B cell (primary cell): Measurements from ENCODE around the gene UTP4. TPM values are rescaled to one million over a fixed set of nuclear protein-coding genes. Genes with fewer than 3 reads are reported as not detected.

ENCODE experiments used
- ATAC-seq: fragments of 200-7000 bp; cut with Tn5 transposase; one replicate; pipeline ENCODE4 v1.10.0; 2021; ENCODE audit warnings: low read depth, mild to moderate bottlenecking, moderate number of reproducible peaks, moderate library complexity
- CTCF ChIA-PET: fragments of 350-600 bp; sonication (Branson Sonifier 250); formaldehyde crosslinking; loops from one replicate; lab custom pipeline; 2021; ENCODE audit warnings: antibody characterized with exemption, inconsistent platforms; lab: Charles Lee
- POLR2A ChIA-PET: fragments of 350-600 bp; sonication (Branson Sonifier 250); formaldehyde crosslinking; loops from one replicate; lab custom pipeline; 2021; ENCODE audit warnings: antibody characterized with exemption; lab: Charles Lee
- DNase-seq: peaks from one replicate; pipeline ENCODE4 v3.0.0; 2013
- H2AFZ ChIP-seq: 2 replicates; pipeline ENCODE4 v1.6.1; 2012; ENCODE audit warnings: mild to moderate bottlenecking, low read depth, low read length; ENCODE audit not compliant: insufficient read depth, poor library complexity, severe bottlenecking
- H3K27ac ChIP-seq, 2 donors: 1 replicate in 1 of 2; 2 replicates in 1 of 2; pipeline ENCODE4 v1.5.1; 2012 to 2013; ENCODE audit warnings: low read length in 2 of 2, mild to moderate bottlenecking in 2 of 2, moderate library complexity in 1 of 2
- H3K27me3 ChIP-seq, 4 experiments: fragments of 200-600 bp in 1 of 4; sonication (generic) in 1 of 4; replicated peaks in 1 of 4; 1 replicate in 2 of 4; 2 replicates in 2 of 4; pipeline versions ENCODE4 v1.6.1 to v1.7.0; 2013 to 2016; ENCODE audit warnings: low read length in 3 of 4, mild to moderate bottlenecking in 2 of 4, mixed read lengths in 1 of 4, moderate library complexity in 1 of 4; ENCODE audit not compliant: insufficient read depth in 4 of 4, control insufficient read depth in 3 of 4; ENCODE audit errors: control extremely low read depth in 1 of 4
- H3K36me3 ChIP-seq, 2 experiments: replicated peaks in 1 of 2; 1 replicate in 1 of 2; 2 replicates in 1 of 2; pipeline versions ENCODE4 v1.6.1 to v1.7.1; 2013; ENCODE audit warnings: low read length in 1 of 2; ENCODE audit not compliant: insufficient read depth in 2 of 2, control insufficient read depth in 1 of 2; ENCODE audit errors: control extremely low read depth in 1 of 2, extremely low read depth in 1 of 2
- H3K4me1 ChIP-seq, 2 donors: fragments of 200-600 bp in 1 of 2; sonication (generic) in 1 of 2; 1 replicate in 1 of 2; 2 replicates in 1 of 2; pipeline versions ENCODE4 v1.5.1 to v1.6.1; 2013 to 2017; ENCODE audit warnings: low read length in 2 of 2; ENCODE audit not compliant: control insufficient read depth in 2 of 2, insufficient read depth in 2 of 2
- H3K4me2 ChIP-seq: replicated peaks from 2 replicates; pipeline ENCODE3; 2012; ENCODE audit warnings: mild to moderate bottlenecking, low read depth, low read length; ENCODE audit not compliant: poor library complexity, severe bottlenecking
- H3K4me3 ChIP-seq, 5 experiments: fragments of 200-600 bp in 1 of 5; sonication (generic) in 1 of 5; 1 replicate in 3 of 5; 2 replicates in 2 of 5; pipeline versions ENCODE4 v1.5.1 to v1.7.0; 2011 to 2016; ENCODE audit warnings: low read length in 4 of 5, mild to moderate bottlenecking in 4 of 5, low read depth in 2 of 5, control low read depth in 1 of 5, moderate library complexity in 1 of 5; ENCODE audit not compliant: insufficient read depth in 1 of 5; ENCODE audit errors: control extremely low read depth in 1 of 5, extremely low read depth in 1 of 5
- H3K79me2 ChIP-seq: fragments of 200-600 bp; sonication (generic); one replicate; pipeline ENCODE4 v1.6.0; 2016; ENCODE audit warnings: low read length; ENCODE audit not compliant: control insufficient read depth, insufficient read depth
- H3K9ac ChIP-seq: fragments of 200-600 bp; sonication (generic); 2 replicates; pipeline ENCODE4 v1.6.1; 2017; ENCODE audit warnings: mild to moderate bottlenecking, low read length, moderate library complexity
- H3K9me3 ChIP-seq, 3 donors: one replicate each; pipeline versions ENCODE4 v1.6.1 to v1.7.1; 2013; ENCODE audit warnings: low read length in 2 of 3; ENCODE audit not compliant: control insufficient read depth in 2 of 3, insufficient read depth in 1 of 3; ENCODE audit errors: control extremely low read depth in 1 of 3
- H4K20me1 ChIP-seq: 2 replicates; pipeline ENCODE4 v1.6.0; 2012; ENCODE audit warnings: mild to moderate bottlenecking, low read length; ENCODE audit not compliant: insufficient read depth, control insufficient read depth, poor library complexity, severe bottlenecking
- H3K27ac Mint-ChIP-seq: one replicate; pipeline ENCODE4 v1.8.0; 2021; ENCODE audit warnings: mixed read lengths
- H3K27me3 Mint-ChIP-seq: one replicate; pipeline ENCODE4 v1.8.0; 2021; ENCODE audit warnings: mixed read lengths
- H3K4me1 Mint-ChIP-seq: one replicate; pipeline ENCODE4 v1.8.0; 2021; ENCODE audit warnings: mixed read lengths
- H3K4me3 Mint-ChIP-seq: one replicate; pipeline ENCODE4 v1.8.0; 2021; ENCODE audit warnings: mixed read lengths
- H3K9me3 Mint-ChIP-seq: one replicate; pipeline ENCODE4 v1.8.0; 2022; ENCODE audit warnings: mixed read lengths; ENCODE audit not compliant: insufficient read depth
- CTCF ChIP-seq: fragments of 200-600 bp; IDR thresholded peaks from one replicate; pipeline ENCODE4 v1.8.0; 2022; ENCODE audit warnings: antibody characterized with exemption, mild to moderate bottlenecking
- EZH2 ChIP-seq: IDR thresholded peaks from 2 replicates; pipeline ENCODE4 v1.6.1; 2012; ENCODE audit warnings: borderline replicate concordance, low read depth, mild to moderate bottlenecking, moderate library complexity, low read length; ENCODE audit not compliant: insufficient read depth, poor library complexity, severe bottlenecking
- WGBS: methylation state at CpG from one replicate; pipeline ENCODE4 v1.1.5; 2013; ENCODE audit warnings: missing lambda C conversion rate; ENCODE audit not compliant: insufficient coverage; 5-methylcytosine and 5-hydroxymethylcytosine counted together
- intact Hi-C: fragments of 100-400 bp; cut with micrococcal nuclease; formaldehyde crosslinking; loops from one replicate; pipeline ENCODE4 v1.10.0; 2022
- polyA plus RNA-seq: library from polyadenylated mRNA; depleted of rRNA; stranded (reverse); fragments of >200 nt; gene quantifications from 2 replicates; pipeline ENCODE4 v1.2.3, GENCODE V29; 2012
- total RNA-seq, 2 donors: library from RNA; stranded (reverse); fragments of 120-200 nt in 1 of 2; gene quantifications; 1 replicate in 1 of 2; 2 replicates in 1 of 2; pipeline versions ENCODE4 v1.2.3 to v1.2.4, GENCODE V29; 2013 to 2022

The UTP4 gene
- total and polyA plus RNA-seq, 2 donors (not counting 1 experiment from before 2014, with no cell fraction given): 24.3 to 30.1 TPM

- no peak overlapping the region for H3K4me3 ChIP-seq
- no peak overlapping the region for H3K9ac ChIP-seq
- intact Hi-C loops: no loop called here
- peaks cover 9% of the 10 kb centered on the region in 2 donors for H3K4me1 ChIP-seq
- Mint-ChIP-seq H3K27me3 (no peaks in the 10 kb centered on the region), H3K27ac (no peak overlapping the region), H3K4me1 (peaks cover 19% of the 10 kb centered on the region), H3K9me3 (no peaks in the 10 kb centered on the region), H3K4me3 (no peak overlapping the region)
- ATAC-seq: no peak
- H4K20me1 ChIP-seq: no peaks in the 10 kb centered on the region
- TF ChIP-seq CTCF (no peak), EZH2 (no peak)
- POLR2A ChIA-PET: no interaction called here
- DNase-seq: no peak
- no peaks in the 10 kb centered on the region for H3K79me2 ChIP-seq
- no peak overlapping the region for H3K27ac ChIP-seq
- no peak overlapping the region for H3K4me2 ChIP-seq
- no peaks in the 10 kb centered on the region for H3K27me3 ChIP-seq
- CTCF ChIA-PET: no interaction called here
- no peak overlapping the region for H2AFZ ChIP-seq
- 89% methylated on average over 3 of the region's 6 CpGs for WGBS
- peaks cover 5 to 29% of the 10 kb centered on the region in 2 experiments for H3K36me3 ChIP-seq
- no peaks in the 10 kb centered on the region for H3K9me3 ChIP-seq
Measured at GRCh38 chr16:69169607-69170352, 37.3 kb downstream of the UTP4 start.

GRCh38 chr16:69171325-69172084, 39.1 kb downstream of the UTP4 start:
- Histone ChIP-seq H3K27ac (no peak overlapping the region), H3K79me2 (no peaks in the 10 kb centered on the region), H3K27me3 (no peaks in the 10 kb centered on the region), H2AFZ (no peak overlapping the region), H3K9me3 (no peaks in the 10 kb centered on the region), H3K4me1 (peaks cover 9% of the 10 kb centered on the region in 2 donors), H3K9ac (no peak overlapping the region), H4K20me1 (no peaks in the 10 kb centered on the region), H3K4me2 (peak overlapping the region; percentile 22), H3K36me3 (peaks cover 2 to 15% of the 10 kb centered on the region in 2 experiments), H3K4me3 (no peak overlapping the region)
- ChIA-PET CTCF (no interaction called here), POLR2A (no interaction called here)
- TF ChIP-seq CTCF (no peak), EZH2 (no peak)
- Mint-ChIP-seq H3K27ac (no peak overlapping the region), H3K4me3 (no peak overlapping the region), H3K9me3 (no peaks in the 10 kb centered on the region), H3K27me3 (no peaks in the 10 kb centered on the region), H3K4me1 (peaks cover 19% of the 10 kb centered on the region)
- WGBS: 46% methylated on average over 3 of the region's 6 CpGs
- intact Hi-C loops: no loop called here
- ATAC-seq: no peak
- peak; percentile 15 for DNase-seq
